Stimulated activated naive B cell treated with anti-CD40 and anti-IgM and Interleukin-4, amounts not matched to agents 10 μg/mL and 1 μg/mL and 100 μg/mL, for 72 hours (primary cell): ENCODE measurements around the gene RPN1.
"Not testable (repeated sequence)": the region's sequence is repeated elsewhere in the genome, so short reads cannot be mapped to it uniquely, and the experiment has no call there.

Experiments used
- ATAC-seq, 2 donors: fragments of 150-1000 bp; cut with Tn5 transposase; replicated peaks; 2 replicates each; pipeline ENCODE4 v1.10.0; 2021; ENCODE audit warnings: moderate library complexity in 1 of 2
- DNase-seq: peaks from one replicate; pipeline ENCODE4 v3.0.0; 2021
- H3K27ac Mint-ChIP-seq: one replicate; pipeline ENCODE4 v1.8.0; 2022; ENCODE audit warnings: mild to moderate bottlenecking, mixed read lengths
- H3K27me3 Mint-ChIP-seq, 2 donors: one replicate each; pipeline ENCODE4 v1.8.0; 2022; ENCODE audit warnings: mixed read lengths in 2 of 2
- H3K36me3 Mint-ChIP-seq, 2 donors: one replicate each; pipeline ENCODE4 v1.8.0; 2022; ENCODE audit warnings: mixed read lengths in 2 of 2, mild to moderate bottlenecking in 1 of 2
- H3K4me1 Mint-ChIP-seq, 2 donors: one replicate each; pipeline ENCODE4 v1.8.0; 2022; ENCODE audit warnings: mixed read lengths in 2 of 2, mild to moderate bottlenecking in 1 of 2
- H3K4me3 Mint-ChIP-seq, 2 donors: one replicate each; pipeline ENCODE4 v1.8.0; 2022; ENCODE audit warnings: mild to moderate bottlenecking in 2 of 2, mixed read lengths in 2 of 2, moderate library complexity in 1 of 2
- H3K9me3 Mint-ChIP-seq, 2 donors: one replicate each; pipeline ENCODE4 v1.8.0; 2022; ENCODE audit warnings: mixed read lengths in 2 of 2, mild to moderate bottlenecking in 1 of 2

The RPN1 gene

DNA sequence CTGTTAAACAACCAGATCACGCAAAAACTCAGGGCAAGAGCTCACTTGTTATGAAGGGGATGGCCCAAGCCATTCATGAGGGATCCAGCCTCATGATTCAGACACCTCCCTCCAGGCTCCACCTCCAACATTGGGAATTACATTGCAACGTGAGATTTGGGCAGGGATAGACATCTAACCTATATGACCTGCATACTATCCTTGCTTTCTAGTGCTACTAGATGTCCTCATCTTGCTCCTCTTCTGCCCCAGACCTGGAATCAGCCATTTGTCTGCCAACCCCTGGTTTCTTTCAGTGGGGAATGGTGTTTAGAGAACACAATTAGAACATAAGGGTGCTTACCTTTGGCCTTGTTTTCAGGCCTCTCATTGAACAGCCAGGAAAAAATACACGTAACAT lies 63.2 kb downstream of the RPN1 start:
- no peak for DNase-seq
- Mint-ChIP-seq H3K36me3 (peaks cover 0 to 5% of the 10 kb centered on the region in 2 donors), H3K27me3 (peaks cover 5 to 11% of the 10 kb centered on the region in 2 donors), H3K4me1 (peaks cover 7 to 9% of the 10 kb centered on the region in 2 donors), H3K4me3 (no peak overlapping the region), H3K9me3 (peaks cover 0 to 5% of the 10 kb centered on the region in 2 donors), H3K27ac (no peak overlapping the region)
- ATAC-seq, result no peak

DNA sequence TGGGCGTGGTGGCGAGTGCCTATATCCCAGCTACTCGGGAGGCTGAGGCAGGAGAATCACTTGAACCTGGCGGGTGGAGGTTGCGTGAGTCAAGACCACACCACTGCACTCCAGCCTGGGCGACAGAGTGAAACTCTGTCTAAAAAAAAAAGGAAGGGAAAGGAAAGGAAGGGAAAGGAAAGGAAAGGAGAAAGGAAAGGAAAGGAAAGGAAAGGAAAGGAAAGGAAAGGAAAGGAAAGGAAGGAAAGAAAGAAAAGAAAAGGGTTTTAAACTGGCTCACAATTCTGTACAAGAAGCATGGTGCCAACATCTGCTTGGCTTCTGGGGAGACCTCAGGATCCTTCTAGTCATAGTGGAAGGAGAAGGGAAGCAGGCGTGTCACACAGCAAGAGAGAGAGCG lies 63.7 kb downstream of the RPN1 start:
- H3K27ac Mint-ChIP-seq, H3K4me1 Mint-ChIP-seq, DNase-seq, ATAC-seq, H3K9me3 Mint-ChIP-seq, H3K36me3 Mint-ChIP-seq, H3K4me3 Mint-ChIP-seq: not testable (repeated sequence)
- H3K27me3 Mint-ChIP-seq, result peaks cover 8 to 15% of the 10 kb centered on the region in 2 donors

DNA sequence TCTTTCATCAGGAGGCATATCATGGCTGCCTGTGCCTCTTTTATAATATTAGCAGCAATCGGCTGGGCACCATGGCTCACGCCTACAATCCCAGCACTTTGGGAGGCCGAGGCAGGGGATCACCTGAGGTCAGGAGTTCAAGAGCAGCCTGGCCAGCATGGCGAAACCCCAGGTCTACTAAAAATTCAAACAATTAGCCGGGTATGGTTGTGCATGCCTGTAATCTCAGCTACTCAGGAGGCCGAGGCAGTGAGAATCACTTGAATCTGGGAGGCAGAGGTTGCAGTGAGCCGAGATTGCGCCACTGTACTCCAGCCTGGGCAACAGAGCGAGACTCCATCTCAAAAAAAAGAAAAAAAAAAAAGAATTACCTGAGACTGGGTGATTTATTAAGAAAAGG lies 64.2 kb downstream of the RPN1 start:
- H3K36me3 Mint-ChIP-seq, DNase-seq, H3K4me3 Mint-ChIP-seq, H3K27ac Mint-ChIP-seq, H3K4me1 Mint-ChIP-seq, ATAC-seq, H3K9me3 Mint-ChIP-seq: not testable (repeated sequence)
- H3K27me3 Mint-ChIP-seq, result peaks cover 8 to 15% of the 10 kb centered on the region in 2 donors

DNA sequence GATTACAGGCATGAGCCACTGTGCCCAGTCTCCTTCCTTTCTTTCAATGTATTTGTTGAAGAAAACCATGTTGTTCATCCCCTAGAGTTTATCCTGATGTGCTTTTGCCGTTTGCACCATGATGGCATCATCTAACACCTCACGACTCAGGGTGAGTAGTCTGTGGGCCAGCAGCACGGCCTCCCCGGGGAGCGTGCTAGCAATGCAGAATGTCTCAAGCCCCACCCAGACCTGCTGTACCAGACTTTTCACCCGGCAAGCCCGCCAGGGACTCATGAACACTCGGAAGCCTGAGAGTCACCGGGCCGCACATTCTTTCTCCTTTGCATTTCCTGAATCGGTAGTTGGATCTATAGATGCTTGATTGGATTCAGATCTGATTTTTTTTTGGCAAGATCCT lies 64.6 kb downstream of the RPN1 start:
- DNase-seq (no peak), ATAC-seq (no peak)
- Mint-ChIP-seq H3K27ac (no peak overlapping the region), H3K4me3 (no peak overlapping the region), H3K4me1 (peaks cover 7 to 9% of the 10 kb centered on the region in 2 donors), H3K9me3 (peaks cover 0 to 5% of the 10 kb centered on the region in 2 donors), H3K36me3 (peaks cover 0 to 5% of the 10 kb centered on the region in 2 donors), H3K27me3 (peaks cover 8 to 15% of the 10 kb centered on the region in 2 donors)

DNA sequence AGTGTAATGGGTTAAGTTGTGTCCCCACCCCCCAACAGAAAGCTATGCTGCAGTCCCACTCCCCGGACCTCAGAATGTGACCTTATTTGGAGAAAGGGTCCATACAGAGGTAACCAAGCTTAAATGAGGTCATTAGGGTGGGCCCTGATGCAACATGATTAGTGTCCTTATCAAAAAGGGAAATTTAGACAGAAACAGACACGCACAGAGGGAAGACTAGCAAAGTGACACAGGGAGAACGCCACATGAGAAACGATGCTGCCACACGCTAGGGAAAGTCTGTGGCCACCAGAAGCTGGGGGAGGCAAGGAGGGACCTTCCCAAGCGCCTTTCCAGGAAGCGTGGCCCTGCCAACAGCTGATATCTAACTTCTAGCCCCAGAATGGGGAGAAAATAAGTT lies 65.4 kb downstream of the RPN1 start:
- Mint-ChIP-seq H3K9me3 (peaks cover 0 to 5% of the 10 kb centered on the region in 2 donors), H3K27ac (no peak overlapping the region), H3K4me1 (peaks cover 7 to 9% of the 10 kb centered on the region in 2 donors), H3K27me3 (peaks cover 8 to 15% of the 10 kb centered on the region in 2 donors), H3K36me3 (peaks cover 0 to 5% of the 10 kb centered on the region in 2 donors), H3K4me3 (no peak overlapping the region)
- DNase-seq, result no peak
- no peak for ATAC-seq

DNA sequence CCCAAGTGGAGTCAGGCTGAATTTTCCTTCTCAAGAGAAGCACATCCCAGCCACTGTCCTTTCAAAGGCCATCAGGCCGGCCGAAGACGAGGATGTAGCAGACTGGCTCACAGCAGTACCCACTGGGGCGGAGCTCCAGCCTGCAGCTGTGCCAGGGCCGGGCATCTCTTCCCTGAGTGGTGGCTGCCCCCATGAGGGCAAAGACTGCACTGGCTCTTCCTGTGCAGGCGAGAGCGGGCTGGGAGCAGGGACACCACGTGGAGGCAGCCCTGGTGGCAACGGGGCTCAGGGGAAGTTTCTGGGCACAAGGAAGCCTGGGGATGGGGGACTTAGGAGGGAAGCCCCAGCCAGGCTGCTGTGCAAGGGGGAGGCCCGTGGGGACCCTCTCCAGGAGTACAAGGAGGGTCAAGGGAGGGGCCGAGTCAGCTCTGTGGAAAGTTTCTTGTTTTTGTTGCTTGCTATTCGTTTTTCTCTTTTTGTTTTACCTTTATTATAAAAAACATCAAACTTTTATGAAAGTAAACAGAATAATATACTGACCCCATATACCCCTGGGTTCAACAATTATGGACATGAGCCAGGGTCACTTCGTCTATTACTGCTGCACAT lies 66.1 kb downstream of the RPN1 start:
- ATAC-seq, result peak; percentile 97 to 100
- Mint-ChIP-seq H3K27ac (no peak overlapping the region), H3K36me3 (peaks cover 0 to 4% of the 10 kb centered on the region in 2 donors), H3K9me3 (peaks cover 0 to 4% of the 10 kb centered on the region in 2 donors), H3K4me1 (peaks cover 7 to 9% of the 10 kb centered on the region in 2 donors), H3K27me3 (peaks cover 8 to 15% of the 10 kb centered on the region in 2 donors), H3K4me3 (no peak overlapping the region)
- peak; percentile 50 for DNase-seq

DNA sequence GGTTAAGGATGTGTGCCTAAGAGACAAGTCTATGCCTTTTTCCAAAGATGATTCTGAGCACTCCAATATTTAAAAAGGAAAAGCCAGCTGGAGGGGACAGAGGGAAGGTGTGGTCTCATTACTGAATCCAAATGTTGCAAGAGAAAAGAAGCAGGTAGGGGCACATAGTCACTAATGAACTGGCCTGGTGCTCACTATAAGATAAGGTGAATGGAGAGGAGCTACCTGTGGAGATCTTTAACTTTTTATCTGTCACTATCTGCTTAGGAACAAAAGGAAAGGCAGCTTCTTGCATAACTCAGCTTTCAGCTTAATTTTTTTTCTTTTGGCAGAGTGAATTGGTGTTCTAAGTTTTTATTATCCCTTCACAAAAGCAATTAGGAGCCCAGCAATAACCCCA lies 69.1 kb downstream of the RPN1 start:
- Mint-ChIP-seq H3K27me3 (peaks cover 12 to 15% of the 10 kb centered on the region in 2 donors), H3K9me3 (no peaks in the 10 kb centered on the region), H3K4me3 (no peak overlapping the region), H3K36me3 (no peaks in the 10 kb centered on the region), H3K4me1 (peaks cover 2 to 7% of the 10 kb centered on the region in 2 donors), H3K27ac (no peak overlapping the region)
- ATAC-seq (no peak), DNase-seq (no peak)

DNA sequence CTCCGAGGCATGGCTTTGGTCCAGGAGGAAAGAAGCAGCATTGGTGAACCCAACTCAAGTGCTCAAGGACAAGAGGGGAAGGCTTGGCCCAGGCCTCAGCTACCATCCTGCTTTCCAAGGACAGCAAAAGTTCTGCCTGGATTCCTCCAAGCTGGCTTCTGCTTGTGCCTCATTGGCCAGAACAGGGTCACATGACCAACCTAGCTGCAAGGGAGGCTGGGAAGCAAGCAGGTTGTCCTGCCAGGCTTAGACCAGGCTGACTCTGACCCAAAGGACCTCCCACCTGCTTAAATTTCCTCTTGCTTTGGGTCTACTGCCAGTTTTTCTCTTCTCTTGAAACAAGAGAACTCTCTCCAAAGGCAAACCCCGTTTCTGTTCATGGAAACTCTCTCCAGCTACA lies 70.7 kb downstream of the RPN1 start:
- no peak for ATAC-seq
- Mint-ChIP-seq H3K27me3 (peaks cover 15 to 17% of the 10 kb centered on the region in 2 donors), H3K4me3 (no peak overlapping the region), H3K9me3 (no peaks in the 10 kb centered on the region), H3K27ac (no peak overlapping the region), H3K36me3 (no peaks in the 10 kb centered on the region), H3K4me1 (peaks cover 2 to 7% of the 10 kb centered on the region in 2 donors)
- no peak for DNase-seq

DNA sequence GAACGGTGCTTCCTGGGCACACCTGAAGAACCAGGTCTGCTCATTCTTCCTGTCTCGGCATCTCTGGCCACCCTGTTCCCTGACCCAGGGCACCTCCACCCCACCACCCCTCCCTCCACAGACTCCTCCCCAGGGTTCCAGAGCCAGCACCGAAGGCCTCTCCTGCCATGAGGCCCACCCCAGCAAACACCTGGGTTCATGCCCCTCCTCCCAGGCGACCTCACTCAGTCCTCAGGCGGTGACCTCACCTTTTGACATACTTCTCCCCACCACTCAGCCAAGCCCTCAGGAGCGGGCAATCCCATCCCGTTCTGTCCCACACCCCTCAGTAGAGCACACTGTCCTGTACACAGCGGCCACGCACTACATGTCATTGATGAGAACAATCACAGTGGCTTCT lies 72.3 kb downstream of the RPN1 start:
- Mint-ChIP-seq H3K4me1 (peaks cover 5 to 8% of the 10 kb centered on the region in 2 donors), H3K9me3 (no peaks in the 10 kb centered on the region), H3K27ac (no peak overlapping the region), H3K4me3 (no peak overlapping the region), H3K36me3 (no peaks in the 10 kb centered on the region), H3K27me3 (peaks cover 22 to 25% of the 10 kb centered on the region in 2 donors)
- DNase-seq (no peak), ATAC-seq (no peak)

DNA sequence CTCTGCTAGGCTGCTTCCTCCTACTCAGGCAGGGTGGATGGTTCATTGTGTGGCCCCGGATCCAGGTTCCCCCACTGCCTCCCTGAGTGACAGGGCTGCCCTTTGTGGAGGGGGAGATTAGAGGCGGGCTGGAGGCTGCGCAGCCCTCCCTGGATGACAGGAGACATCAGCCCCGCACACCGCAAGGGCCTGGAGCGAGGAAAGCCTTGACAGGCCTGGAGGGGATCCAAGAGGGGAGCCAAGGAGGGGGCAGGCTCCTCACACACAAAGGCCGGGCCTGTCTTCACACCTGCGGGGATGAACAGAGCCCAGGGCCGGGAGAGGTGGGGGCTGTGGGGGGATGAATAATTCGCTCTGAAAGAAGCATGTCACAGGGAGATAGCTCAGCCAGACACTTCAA lies 72.9 kb downstream of the RPN1 start:
- Mint-ChIP-seq H3K4me3 (no peak overlapping the region), H3K27me3 (peaks cover 21 to 27% of the 10 kb centered on the region in 2 donors), H3K9me3 (no peaks in the 10 kb centered on the region), H3K36me3 (no peaks in the 10 kb centered on the region), H3K27ac (no peak overlapping the region), H3K4me1 (peaks cover 6 to 13% of the 10 kb centered on the region in 2 donors)
- ATAC-seq (no peak), DNase-seq (no peak)

DNA sequence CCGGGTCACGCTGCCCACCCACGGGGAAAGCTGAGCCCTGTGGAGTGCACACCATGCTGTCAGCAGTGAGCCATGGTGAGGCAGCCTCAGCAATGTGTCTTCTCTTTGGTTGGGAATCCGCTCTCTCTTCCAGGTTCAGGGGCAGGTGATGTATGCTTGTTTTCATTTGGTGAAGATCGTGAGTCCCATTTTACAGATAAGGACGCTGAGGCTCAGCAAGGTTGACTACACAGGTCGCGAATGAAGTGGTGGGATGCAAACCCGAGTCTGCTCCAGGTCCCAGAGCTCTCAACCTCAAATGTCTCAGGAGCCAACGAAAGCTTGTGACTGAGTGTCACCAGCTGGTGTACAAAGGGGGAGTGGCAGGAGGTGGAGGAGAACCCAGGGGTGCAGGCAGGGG lies 74.3 kb downstream of the RPN1 start:
- peaks cover 18 to 30% of the 10 kb centered on the region in 2 donors for H3K27me3 Mint-ChIP-seq
- H3K9me3 Mint-ChIP-seq, result no peaks in the 10 kb centered on the region
- peaks cover 8 to 18% of the 10 kb centered on the region in 2 donors for H3K4me1 Mint-ChIP-seq
- H3K4me3 Mint-ChIP-seq, result no peak overlapping the region
- DNase-seq (no peak), ATAC-seq (no peak)
- no peak overlapping the region for H3K27ac Mint-ChIP-seq
- no peaks in the 10 kb centered on the region for H3K36me3 Mint-ChIP-seq

DNA sequence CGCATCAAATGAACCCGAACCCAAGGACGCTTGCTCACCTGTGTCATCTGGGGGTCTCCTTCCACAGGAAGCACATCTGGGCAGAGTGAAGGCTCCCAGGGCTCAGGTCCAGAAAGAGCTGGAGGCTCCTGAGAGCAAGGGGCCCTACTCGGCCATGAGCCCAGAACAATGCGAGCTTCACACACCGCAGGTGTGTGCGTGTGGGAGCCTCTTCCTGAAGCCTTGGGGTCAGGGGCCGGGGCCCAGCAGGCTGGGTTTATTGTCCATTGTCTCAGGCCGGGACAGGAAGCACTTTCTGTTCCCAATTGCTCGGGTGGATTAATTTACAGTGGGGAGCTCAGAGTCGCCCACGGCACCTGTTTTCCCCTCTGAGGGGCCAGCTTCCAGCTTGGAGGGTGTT lies 74.8 kb downstream of the RPN1 start:
- DNase-seq, result no peak
- no peak for ATAC-seq
- Mint-ChIP-seq H3K27me3 (peaks cover 22 to 33% of the 10 kb centered on the region in 2 donors), H3K27ac (no peak overlapping the region), H3K4me3 (no peak overlapping the region), H3K36me3 (no peaks in the 10 kb centered on the region), H3K9me3 (no peaks in the 10 kb centered on the region), H3K4me1 (peaks cover 8 to 18% of the 10 kb centered on the region in 2 donors)

DNA sequence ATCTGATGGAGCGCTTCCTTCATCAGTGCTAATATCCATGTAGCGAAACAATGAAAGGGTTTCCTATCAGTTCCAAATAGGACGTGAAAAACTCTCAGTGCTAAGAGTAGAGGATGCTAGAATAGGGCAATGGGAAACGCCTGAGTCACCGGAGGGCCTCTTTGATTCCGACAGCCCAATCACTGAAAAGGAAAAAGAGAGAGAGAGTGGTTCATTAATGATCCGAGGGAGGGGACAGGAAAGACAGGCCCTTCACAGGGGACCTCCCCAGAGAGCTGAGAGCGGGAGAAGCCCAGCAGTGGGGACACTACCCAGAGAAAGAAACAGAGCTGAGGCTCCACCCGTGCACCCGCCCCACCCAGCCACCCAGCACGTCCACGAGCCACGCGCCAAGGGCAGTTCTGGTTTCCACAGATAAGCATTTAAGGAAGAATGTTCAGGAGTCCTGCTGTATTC lies 76.9 kb downstream of the RPN1 start:
- Mint-ChIP-seq H3K4me1 (peaks cover 8 to 18% of the 10 kb centered on the region in 2 donors), H3K4me3 (no peak overlapping the region), H3K27ac (no peak overlapping the region), H3K36me3 (no peaks in the 10 kb centered on the region), H3K9me3 (no peaks in the 10 kb centered on the region), H3K27me3 (peaks cover 25 to 33% of the 10 kb centered on the region in 2 donors)
- ATAC-seq, result peak; percentile 19 to 49
- no peak for DNase-seq

DNA sequence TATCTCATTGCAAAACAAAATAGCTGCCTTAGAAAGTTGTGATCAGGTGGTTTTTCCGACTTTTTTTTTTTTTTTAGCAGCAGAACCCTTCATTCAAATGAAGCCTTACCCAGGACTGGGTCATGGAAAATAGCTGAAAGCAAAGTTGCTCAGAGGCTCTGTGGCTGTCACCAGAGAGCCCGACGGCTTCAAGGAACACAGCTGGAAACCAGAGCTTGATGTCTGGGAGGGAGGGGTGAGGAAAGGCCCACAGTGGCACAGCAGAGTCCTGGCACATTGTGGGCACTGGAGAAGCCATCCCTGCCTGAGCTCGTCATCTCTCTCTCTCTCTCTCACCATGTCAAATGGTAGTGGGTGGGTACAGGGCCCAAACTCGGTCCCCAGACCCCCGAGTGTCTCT lies 77.5 kb downstream of the RPN1 start:
- no peak overlapping the region for H3K27ac Mint-ChIP-seq
- H3K27me3 Mint-ChIP-seq, result peaks cover 28 to 29% of the 10 kb centered on the region in 2 donors
- H3K9me3 Mint-ChIP-seq, result no peaks in the 10 kb centered on the region
- ATAC-seq (peak; percentile 36 to 38), DNase-seq (no peak)
- peaks cover 8 to 18% of the 10 kb centered on the region in 2 donors for H3K4me1 Mint-ChIP-seq
- no peaks in the 10 kb centered on the region for H3K36me3 Mint-ChIP-seq
- no peak overlapping the region for H3K4me3 Mint-ChIP-seq

DNA sequence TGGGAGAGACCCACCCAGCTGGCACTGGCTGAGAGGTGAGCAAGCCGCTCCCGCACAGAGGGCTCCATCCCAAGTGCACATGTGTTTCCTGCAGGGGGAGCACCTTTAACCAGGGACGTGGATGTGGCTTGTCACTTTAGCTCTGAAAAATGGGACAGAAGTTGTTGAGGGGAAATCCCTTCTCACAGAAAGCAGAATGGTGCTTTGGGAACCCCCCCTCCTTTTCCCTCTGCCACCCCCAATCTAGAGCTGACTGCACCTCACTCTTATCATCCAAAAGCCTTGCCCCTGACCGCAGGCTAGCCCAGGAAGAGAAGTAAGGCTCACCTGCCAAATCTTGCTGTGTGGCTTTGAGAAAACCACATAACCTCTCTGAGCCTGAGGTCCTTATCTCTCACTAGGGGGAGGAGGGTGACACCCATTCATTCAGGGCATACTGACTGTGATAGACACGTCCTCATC lies 77.9 kb downstream of the RPN1 start:
- H3K4me1 Mint-ChIP-seq, result peaks cover 8 to 18% of the 10 kb centered on the region in 2 donors
- no peak overlapping the region for H3K27ac Mint-ChIP-seq
- H3K27me3 Mint-ChIP-seq, result peaks cover 28 to 29% of the 10 kb centered on the region in 2 donors
- H3K36me3 Mint-ChIP-seq, result no peaks in the 10 kb centered on the region
- H3K4me3 Mint-ChIP-seq, result no peak overlapping the region
- ATAC-seq, result peak; percentile 45 to 64
- no peaks in the 10 kb centered on the region for H3K9me3 Mint-ChIP-seq
- DNase-seq, result no peak
